ENCODE results near the gene FLII.

Gene FLII

GRCh38 chr17:18259621-18260331 is 1.2 kb upstream of the FLII start:
- Histone ChIP-seq H3K14ac (ENCODE audit: low read length in 2 of 2) (no peak overlapping the region), H2BK120ac (ENCODE audit: low read depth, low read length) (no peak overlapping the region), H2BK5ac (ENCODE audit: low read depth, low read length, poor library complexity, severe bottlenecking) (peak overlapping the region; percentile 4), H3K27me3 (ENCODE audit: control insufficient read depth in 1 of 2, insufficient read depth in 1 of 2, low read length in 2 of 2) (no peaks in the 10 kb centered on the region), H3K4me2 (ENCODE audit: low read length, poor library complexity, severe bottlenecking) (peak overlapping the region; percentile 50), H2AFZ (ENCODE audit: low read depth, low read length) (no peak overlapping the region), H3K4me1 (ENCODE audit: control insufficient read depth, insufficient read depth, low read depth, low read length) (peaks cover 48% of the 10 kb centered on the region), H4K91ac (ENCODE audit: low read length) (peak overlapping the region; percentile 9), H3K23ac (ENCODE audit: low read length in 2 of 2) (no peak overlapping the region), H2BK15ac (ENCODE audit: low read depth, poor library complexity, severe bottlenecking) (no peak overlapping the region), H3K79me1 (replicated peaks; ENCODE audit: low read length, poor library complexity, severe bottlenecking) (peaks cover 26% of the 10 kb centered on the region), H3K36me3 (ENCODE audit: control insufficient read depth in 1 of 2, insufficient read depth in 2 of 2, low read depth in 1 of 2, low read length in 2 of 2) (peaks cover 43 to 46% of the 10 kb centered on the region in 2 experiments), H3K4me3 (ENCODE audit: insufficient read depth in 1 of 2, low read depth in 1 of 2, low read length in 2 of 2) (peak overlapping the region in 1 of 2 experiments; percentile 87), H3K27ac (ENCODE audit: low read length, poor library complexity, severe bottlenecking) (peak overlapping the region; percentile 44), H4K8ac (ENCODE audit: low read length) (peak overlapping the region; percentile 5), H3K4ac (ENCODE audit: low read depth in 1 of 2, low read length in 2 of 2) (peak overlapping the region in 1 of 2 experiments; percentile 12), H3K9me3 (ENCODE audit: control insufficient read depth, low read length) (no peaks in the 10 kb centered on the region), H2AK5ac (ENCODE audit: low read length, severe bottlenecking) (peak overlapping the region; percentile 70), H3K9ac (ENCODE audit: low read length) (peak overlapping the region; percentile 97), H2BK12ac (ENCODE audit: low read length in 2 of 2) (peak overlapping the region in 1 of 2 experiments; percentile 27), H3K18ac (ENCODE audit: low read depth in 1 of 2, low read length in 2 of 2) (peak overlapping the region in 1 of 2 experiments; percentile 13)
- no peak for DNase-seq
- WGBS: 58% methylated on average over 22 of the region's 22 CpGs

GRCh38 chr17:18257982-18258355 is 569 bp downstream of the FLII start:
- 1% methylated on average over 15 of the region's 16 CpGs for WGBS
- Histone ChIP-seq H3K4me2 (ENCODE audit: low read length, poor library complexity, severe bottlenecking) (peak overlapping the region; percentile 90), H3K14ac (ENCODE audit: low read length in 2 of 2) (peak overlapping the region in 1 of 2 experiments; percentile 92), H2AFZ (ENCODE audit: low read depth, low read length) (peak overlapping the region; percentile 58), H2AK5ac (ENCODE audit: low read length, severe bottlenecking) (no peak overlapping the region), H3K9ac (ENCODE audit: low read length) (peak overlapping the region; percentile 95), H4K8ac (ENCODE audit: low read length) (peak overlapping the region; percentile 85), H2BK12ac (ENCODE audit: low read length in 2 of 2) (no peak overlapping the region), H3K4me1 (ENCODE audit: control insufficient read depth, insufficient read depth, low read depth, low read length) (peaks cover 48% of the 10 kb centered on the region), H3K9me3 (ENCODE audit: control insufficient read depth, low read length) (no peaks in the 10 kb centered on the region), H3K23ac (ENCODE audit: low read length in 2 of 2) (peak overlapping the region in 1 of 2 experiments; percentile 81), H3K18ac (ENCODE audit: low read depth in 1 of 2, low read length in 2 of 2) (peak overlapping the region; percentile 84 to 88), H2BK15ac (ENCODE audit: low read depth, poor library complexity, severe bottlenecking) (no peak overlapping the region), H3K4ac (ENCODE audit: low read depth in 1 of 2, low read length in 2 of 2) (peak overlapping the region; percentile 81 to 91), H3K36me3 (ENCODE audit: control insufficient read depth in 1 of 2, insufficient read depth in 2 of 2, low read depth in 1 of 2, low read length in 2 of 2) (peaks cover 43 to 46% of the 10 kb centered on the region in 2 experiments), H3K4me3 (ENCODE audit: insufficient read depth in 1 of 2, low read depth in 1 of 2, low read length in 2 of 2) (peak overlapping the region; percentile 89 to 91), H3K27me3 (ENCODE audit: control insufficient read depth in 1 of 2, insufficient read depth in 1 of 2, low read length in 2 of 2) (no peaks in the 10 kb centered on the region), H2BK120ac (ENCODE audit: low read depth, low read length) (peak overlapping the region; percentile 39), H2BK5ac (ENCODE audit: low read depth, low read length, poor library complexity, severe bottlenecking) (peak overlapping the region; percentile 86), H3K79me1 (replicated peaks; ENCODE audit: low read length, poor library complexity, severe bottlenecking) (peaks cover 36% of the 10 kb centered on the region), H4K91ac (ENCODE audit: low read length) (no peak overlapping the region), H3K27ac (ENCODE audit: low read length, poor library complexity, severe bottlenecking) (peak overlapping the region; percentile 94)
- peak; percentile 86 for DNase-seq

GRCh38 chr17:18257268-18257981 is 1.1 kb downstream of the FLII start:
- H2BK15ac ChIP-seq (ENCODE audit: low read depth, poor library complexity, severe bottlenecking): no peak overlapping the region
- peak overlapping the region; percentile 94 for H3K27ac ChIP-seq (ENCODE audit: low read length, poor library complexity, severe bottlenecking)
- no peak overlapping the region for H2AK5ac ChIP-seq (ENCODE audit: low read length, severe bottlenecking)
- peaks cover 46% of the 10 kb centered on the region in 2 experiments for H3K36me3 ChIP-seq (ENCODE audit: control insufficient read depth in 1 of 2, insufficient read depth in 2 of 2, low read depth in 1 of 2, low read length in 2 of 2)
- no peaks in the 10 kb centered on the region for H3K27me3 ChIP-seq (ENCODE audit: control insufficient read depth in 1 of 2, insufficient read depth in 1 of 2, low read length in 2 of 2)
- peak overlapping the region in 1 of 2 experiments; percentile 69 for H2BK12ac ChIP-seq (ENCODE audit: low read length in 2 of 2)
- H3K4ac ChIP-seq (ENCODE audit: low read depth in 1 of 2, low read length in 2 of 2): peak overlapping the region in 1 of 2 experiments; percentile 81
- no peaks in the 10 kb centered on the region for H3K9me3 ChIP-seq (ENCODE audit: control insufficient read depth, low read length)
- no peak overlapping the region for H2BK120ac ChIP-seq (ENCODE audit: low read depth, low read length)
- peaks cover 35% of the 10 kb centered on the region for H3K79me1 ChIP-seq (replicated peaks; ENCODE audit: low read length, poor library complexity, severe bottlenecking)
- peak overlapping the region; percentile 0 for H4K91ac ChIP-seq (ENCODE audit: low read length)
- H3K23ac ChIP-seq (ENCODE audit: low read length in 2 of 2): peak overlapping the region in 1 of 2 experiments; percentile 95
- DNase-seq: no peak
- no peak overlapping the region for H4K8ac ChIP-seq (ENCODE audit: low read length)
- 40% methylated on average over 15 of the region's 18 CpGs for WGBS
- peak overlapping the region; percentile 90 for H3K4me2 ChIP-seq (ENCODE audit: low read length, poor library complexity, severe bottlenecking)
- no peak overlapping the region for H2BK5ac ChIP-seq (ENCODE audit: low read depth, low read length, poor library complexity, severe bottlenecking)
- no peak overlapping the region for H2AFZ ChIP-seq (ENCODE audit: low read depth, low read length)
- peak overlapping the region; percentile 95 for H3K9ac ChIP-seq (ENCODE audit: low read length)
- peak overlapping the region; percentile 89 to 91 for H3K4me3 ChIP-seq (ENCODE audit: insufficient read depth in 1 of 2, low read depth in 1 of 2, low read length in 2 of 2)
- H3K4me1 ChIP-seq (ENCODE audit: control insufficient read depth, insufficient read depth, low read depth, low read length): peaks cover 45% of the 10 kb centered on the region
- H3K14ac ChIP-seq (ENCODE audit: low read length in 2 of 2): peak overlapping the region in 1 of 2 experiments; percentile 98
- peak overlapping the region; percentile 64 to 88 for H3K18ac ChIP-seq (ENCODE audit: low read depth in 1 of 2, low read length in 2 of 2)

- WGBS: 98% methylated on average over 7 of the region's 7 CpGs
- H3K36me3 ChIP-seq (ENCODE audit: control insufficient read depth in 1 of 2, insufficient read depth in 2 of 2, low read depth in 1 of 2, low read length in 2 of 2): peaks cover 51 to 52% of the 10 kb centered on the region in 2 experiments
- H2BK120ac ChIP-seq (ENCODE audit: low read depth, low read length): no peak overlapping the region
- peak overlapping the region in 1 of 2 experiments; percentile 84 for H3K23ac ChIP-seq (ENCODE audit: low read length in 2 of 2)
- no peaks in the 10 kb centered on the region for H3K9me3 ChIP-seq (ENCODE audit: control insufficient read depth, low read length)
- no peak overlapping the region for H2BK5ac ChIP-seq (ENCODE audit: low read depth, low read length, poor library complexity, severe bottlenecking)
- no peak overlapping the region for H3K4ac ChIP-seq (ENCODE audit: low read depth in 1 of 2, low read length in 2 of 2)
- peak overlapping the region in 1 of 2 experiments; percentile 91 for H3K4me3 ChIP-seq (ENCODE audit: insufficient read depth in 1 of 2, low read depth in 1 of 2, low read length in 2 of 2)
- H3K27me3 ChIP-seq (ENCODE audit: control insufficient read depth in 1 of 2, insufficient read depth in 1 of 2, low read length in 2 of 2): no peaks in the 10 kb centered on the region
- no peak overlapping the region for H2AK5ac ChIP-seq (ENCODE audit: low read length, severe bottlenecking)
- peak overlapping the region; percentile 94 for H3K27ac ChIP-seq (ENCODE audit: low read length, poor library complexity, severe bottlenecking)
- H4K8ac ChIP-seq (ENCODE audit: low read length): no peak overlapping the region
- H3K14ac ChIP-seq (ENCODE audit: low read length in 2 of 2): peak overlapping the region in 1 of 2 experiments; percentile 61
- no peak overlapping the region for H3K18ac ChIP-seq (ENCODE audit: low read depth in 1 of 2, low read length in 2 of 2)
- H3K4me1 ChIP-seq (ENCODE audit: control insufficient read depth, insufficient read depth, low read depth, low read length): peaks cover 38% of the 10 kb centered on the region
- peaks cover 35% of the 10 kb centered on the region for H3K79me1 ChIP-seq (replicated peaks; ENCODE audit: low read length, poor library complexity, severe bottlenecking)
- no peak overlapping the region for H2BK12ac ChIP-seq (ENCODE audit: low read length in 2 of 2)
- H3K9ac ChIP-seq (ENCODE audit: low read length): peak overlapping the region; percentile 95
- H2BK15ac ChIP-seq (ENCODE audit: low read depth, poor library complexity, severe bottlenecking): no peak overlapping the region
- DNase-seq: no peak
- peak overlapping the region; percentile 90 for H3K4me2 ChIP-seq (ENCODE audit: low read length, poor library complexity, severe bottlenecking)
- no peak overlapping the region for H2AFZ ChIP-seq (ENCODE audit: low read depth, low read length)
- no peak overlapping the region for H4K91ac ChIP-seq (ENCODE audit: low read length)
Measured at GRCh38 chr17:18256776-18257175, 1.8 kb downstream of the FLII start.

All from mesenchymal stem cell (in vitro differentiated cells and primary cell).